EL (cell line): ENCODE data around the gene USP43.
"Not testable (repeated sequence)": the region's sequence is repeated elsewhere in the genome, so short reads cannot be mapped to it uniquely, and the experiment has no call there.

Source experiments
- DNase-seq: peaks from one replicate; pipeline ENCODE4 v3.0.0-alpha.2; 2016

USP43 gene, protein sequence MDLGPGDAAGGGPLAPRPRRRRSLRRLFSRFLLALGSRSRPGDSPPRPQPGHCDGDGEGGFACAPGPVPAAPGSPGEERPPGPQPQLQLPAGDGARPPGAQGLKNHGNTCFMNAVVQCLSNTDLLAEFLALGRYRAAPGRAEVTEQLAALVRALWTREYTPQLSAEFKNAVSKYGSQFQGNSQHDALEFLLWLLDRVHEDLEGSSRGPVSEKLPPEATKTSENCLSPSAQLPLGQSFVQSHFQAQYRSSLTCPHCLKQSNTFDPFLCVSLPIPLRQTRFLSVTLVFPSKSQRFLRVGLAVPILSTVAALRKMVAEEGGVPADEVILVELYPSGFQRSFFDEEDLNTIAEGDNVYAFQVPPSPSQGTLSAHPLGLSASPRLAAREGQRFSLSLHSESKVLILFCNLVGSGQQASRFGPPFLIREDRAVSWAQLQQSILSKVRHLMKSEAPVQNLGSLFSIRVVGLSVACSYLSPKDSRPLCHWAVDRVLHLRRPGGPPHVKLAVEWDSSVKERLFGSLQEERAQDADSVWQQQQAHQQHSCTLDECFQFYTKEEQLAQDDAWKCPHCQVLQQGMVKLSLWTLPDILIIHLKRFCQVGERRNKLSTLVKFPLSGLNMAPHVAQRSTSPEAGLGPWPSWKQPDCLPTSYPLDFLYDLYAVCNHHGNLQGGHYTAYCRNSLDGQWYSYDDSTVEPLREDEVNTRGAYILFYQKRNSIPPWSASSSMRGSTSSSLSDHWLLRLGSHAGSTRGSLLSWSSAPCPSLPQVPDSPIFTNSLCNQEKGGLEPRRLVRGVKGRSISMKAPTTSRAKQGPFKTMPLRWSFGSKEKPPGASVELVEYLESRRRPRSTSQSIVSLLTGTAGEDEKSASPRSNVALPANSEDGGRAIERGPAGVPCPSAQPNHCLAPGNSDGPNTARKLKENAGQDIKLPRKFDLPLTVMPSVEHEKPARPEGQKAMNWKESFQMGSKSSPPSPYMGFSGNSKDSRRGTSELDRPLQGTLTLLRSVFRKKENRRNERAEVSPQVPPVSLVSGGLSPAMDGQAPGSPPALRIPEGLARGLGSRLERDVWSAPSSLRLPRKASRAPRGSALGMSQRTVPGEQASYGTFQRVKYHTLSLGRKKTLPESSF

DNA sequence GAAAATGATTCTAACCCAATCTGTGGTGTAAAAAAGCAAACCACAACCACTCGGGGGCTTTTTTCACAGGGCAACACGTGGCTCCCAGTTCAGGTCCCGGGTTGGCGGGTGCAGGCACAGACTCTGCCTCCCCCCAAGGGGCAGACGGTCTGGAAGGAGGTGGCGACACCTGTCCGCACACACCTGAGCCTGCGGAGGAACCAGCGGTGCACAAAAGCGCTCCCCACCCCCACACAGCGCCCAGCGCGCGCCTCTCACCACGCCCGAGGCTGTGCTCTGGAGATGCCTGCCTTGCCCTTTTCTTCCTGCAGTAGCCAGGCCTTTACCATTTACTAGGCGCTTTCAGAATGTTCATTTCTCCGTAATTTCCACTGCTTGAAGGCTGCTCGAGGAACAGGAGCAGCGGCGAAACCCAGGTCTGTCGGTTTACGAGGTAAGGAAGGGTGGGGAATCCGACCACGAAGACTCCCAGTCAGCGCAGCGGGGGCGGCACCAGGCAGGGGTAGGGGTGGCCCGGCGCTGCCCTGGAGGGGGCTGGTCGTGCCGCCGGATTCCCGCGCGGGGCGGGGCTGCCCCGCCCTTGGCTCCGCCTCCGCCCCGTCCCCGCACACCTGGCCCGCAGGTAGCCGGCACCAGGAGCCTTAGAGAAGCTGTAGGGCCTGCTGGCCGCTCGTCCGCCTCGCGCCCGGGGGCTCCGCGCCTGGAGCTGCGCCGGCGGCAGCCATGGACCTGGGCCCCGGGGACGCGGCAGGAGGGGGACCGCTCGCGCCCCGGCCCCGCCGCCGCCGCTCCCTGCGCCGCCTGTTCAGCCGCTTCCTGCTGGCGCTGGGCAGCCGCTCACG, at the start of gene USP43:
USP43 (plus strand) TSS at position 608 of the 842 bp plus-strand sequence; CDS start at position 724, 116 bp downstream.
- peak; percentile 45 for DNase-seq

DNA sequence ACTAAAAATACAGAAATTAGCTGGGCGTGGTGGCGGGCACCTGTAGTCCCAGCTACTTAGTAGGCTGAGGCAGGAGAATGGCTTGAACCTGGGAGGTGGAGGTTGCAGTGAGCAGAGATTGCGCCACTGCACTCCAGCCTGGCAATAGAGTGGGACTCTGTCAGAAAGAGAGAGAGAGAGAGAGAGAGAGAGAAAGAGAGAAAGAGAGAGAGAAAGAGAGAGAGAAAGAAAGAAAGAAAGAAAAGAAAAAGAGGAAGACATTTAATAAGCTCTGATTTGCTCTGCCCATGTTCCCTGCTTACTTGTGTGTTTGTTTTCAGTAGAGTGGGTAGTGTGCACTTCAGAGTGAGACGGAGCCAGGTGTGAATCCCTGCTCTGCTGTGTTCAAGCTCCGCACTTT, 47.7 kb upstream of the USP43 start:
- DNase-seq = not testable (repeated sequence)

DNA sequence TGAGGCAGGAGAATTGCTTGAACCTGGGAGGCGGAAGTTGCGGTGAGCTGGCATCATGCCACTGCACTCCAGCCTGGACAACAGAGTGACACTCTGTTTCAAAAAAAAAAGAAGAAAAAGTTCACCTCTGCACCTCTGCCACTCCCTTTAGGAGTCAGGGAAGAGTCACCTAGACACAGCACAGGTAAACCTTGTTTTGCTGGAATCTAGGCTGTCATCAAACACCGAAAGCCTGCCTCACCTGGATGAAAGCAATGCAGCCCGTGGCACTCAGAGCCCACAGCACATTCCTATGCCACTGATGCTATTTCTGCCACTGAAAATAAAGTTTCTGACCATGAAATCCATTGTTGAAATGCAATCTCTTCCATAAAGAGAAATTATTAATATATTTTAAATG, 46.7 kb upstream of the USP43 start:
- no peak for DNase-seq

DNA sequence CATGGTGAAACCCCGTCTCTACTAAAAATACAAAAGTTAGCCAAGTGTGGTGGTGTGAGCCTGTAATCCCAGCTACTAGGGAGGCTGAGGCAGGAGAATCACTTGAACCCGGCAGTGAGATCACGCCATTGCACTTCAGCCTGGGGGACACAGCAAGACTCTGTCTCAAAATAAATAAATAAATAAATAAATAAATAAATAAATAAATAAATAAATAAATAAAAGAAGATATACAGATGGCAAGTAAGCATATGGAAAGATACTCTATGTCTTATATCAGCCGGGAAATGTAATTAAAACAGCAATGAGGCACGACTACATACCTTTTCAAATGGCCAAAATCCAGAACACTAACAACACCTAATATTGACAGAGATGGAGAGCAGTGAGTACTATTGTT, 40.7 kb upstream of the USP43 start:
- not testable (repeated sequence) for DNase-seq

DNA sequence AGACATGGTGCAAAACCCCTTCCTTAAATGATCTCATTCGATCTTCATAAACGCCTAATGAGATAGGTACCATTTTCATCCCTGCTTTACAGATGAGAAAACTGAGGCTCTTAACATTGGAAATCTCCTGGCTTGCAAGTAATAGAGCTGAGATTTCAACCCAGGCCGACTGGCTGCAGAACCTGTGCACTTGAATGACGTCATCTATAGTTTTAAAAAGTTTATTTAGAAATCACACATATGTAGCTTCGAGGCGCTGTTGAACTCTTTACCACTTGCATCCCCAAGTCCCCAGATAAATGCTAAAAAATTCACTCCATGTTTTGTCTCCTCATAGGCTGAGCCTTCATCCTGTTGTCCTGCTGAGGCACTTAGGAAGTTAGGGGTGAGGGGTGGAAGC, 38.9 kb upstream of the USP43 start:
- DNase-seq = no peak

DNA sequence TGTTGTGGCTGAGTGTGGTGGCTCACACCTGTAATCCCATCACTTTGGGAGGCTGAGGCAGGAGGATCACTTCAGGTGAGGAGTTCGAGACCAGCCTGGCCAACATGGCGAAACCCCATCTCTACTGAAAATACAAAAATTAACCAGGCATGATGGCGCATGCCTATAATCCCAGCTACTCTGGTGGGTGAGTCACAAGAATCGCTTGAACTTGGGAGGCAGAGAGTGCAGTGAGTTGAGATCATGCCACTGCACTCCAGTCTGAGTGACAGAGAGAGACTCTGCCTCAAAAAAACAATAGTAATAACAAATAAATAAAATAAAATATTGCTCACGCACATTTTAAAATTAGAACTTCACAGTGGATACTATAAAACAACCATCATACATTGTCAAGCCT, 38.3 kb upstream of the USP43 start:
- DNase-seq = not testable (repeated sequence)

DNA sequence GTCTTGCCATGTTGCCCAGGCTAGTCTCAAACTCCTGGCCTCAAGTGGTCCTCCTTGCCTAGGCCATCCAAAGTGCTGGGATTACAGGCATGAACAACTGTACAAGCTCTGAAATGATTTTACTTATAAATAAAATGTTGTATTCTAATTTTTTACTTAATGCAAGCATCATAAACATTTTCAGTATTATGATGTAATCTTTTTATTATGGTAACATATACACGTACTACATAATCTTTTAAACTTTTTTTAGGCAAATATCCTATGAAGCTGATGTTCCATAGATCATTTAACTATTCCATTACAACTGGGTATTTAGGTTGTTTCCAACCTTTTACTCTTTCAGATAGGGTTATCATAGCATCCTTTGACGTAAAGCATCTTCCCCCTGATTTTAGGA, 33.8 kb upstream of the USP43 start:
- DNase-seq = no peak

- no peak for DNase-seq
Measured at GRCh38 chr17:9612006-9612405, 33.3 kb upstream of the USP43 start.

- no peak for DNase-seq
Measured at GRCh38 chr17:9615486-9615885, 29.8 kb upstream of the USP43 start.

- DNase-seq = no peak
Measured at GRCh38 chr17:9622961-9623360, 22.4 kb upstream of the USP43 start.

DNA sequence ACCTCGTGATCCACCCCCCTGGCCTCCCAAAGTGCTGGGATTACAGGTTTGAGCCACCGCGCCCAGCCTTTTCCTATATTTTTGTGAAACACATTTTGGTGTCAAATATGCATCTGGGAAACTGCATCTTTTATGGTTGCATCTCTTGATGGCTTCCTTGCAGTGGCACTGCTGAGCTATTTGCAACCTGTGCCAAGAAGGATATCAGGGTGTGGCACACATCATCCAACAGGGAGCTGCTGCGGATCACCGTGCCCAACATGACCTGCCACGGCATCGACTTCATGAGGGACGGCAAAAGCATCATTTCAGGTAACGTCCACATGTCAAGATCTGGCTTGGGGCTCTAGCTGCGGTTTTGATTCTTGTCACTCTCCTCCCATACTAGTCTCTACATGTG, 16.8 kb upstream of the USP43 start:
- DNase-seq = no peak

GRCh38 chr17:9632741-9633140, 12.6 kb upstream of the USP43 start:
- DNase-seq = no peak

DNA sequence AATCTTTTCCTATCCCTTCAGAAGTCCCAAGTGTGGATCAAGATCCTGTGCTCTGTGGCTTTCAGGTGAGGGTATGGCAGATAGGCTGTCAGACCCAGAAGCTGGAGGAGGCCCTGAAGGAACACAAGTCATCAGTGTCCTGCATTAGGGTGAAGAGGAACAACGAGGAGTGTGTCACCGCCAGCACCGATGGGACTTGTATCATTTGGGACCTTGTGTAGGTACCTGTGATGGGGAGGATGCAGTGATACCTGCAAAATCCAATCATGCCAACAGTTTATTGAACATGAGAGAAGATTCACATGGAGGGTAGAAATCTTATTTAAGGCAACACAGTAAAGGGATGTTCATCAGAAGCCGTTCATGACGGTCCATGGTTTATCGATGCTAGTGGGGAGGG, 10.0 kb upstream of the USP43 start:
- no peak for DNase-seq

- no peak for DNase-seq
Measured at GRCh38 chr17:9636501-9636900, 8.8 kb upstream of the USP43 start.

- not testable (repeated sequence) for DNase-seq
Measured at GRCh38 chr17:9640388-9640787, 4.9 kb upstream of the USP43 start.

DNA sequence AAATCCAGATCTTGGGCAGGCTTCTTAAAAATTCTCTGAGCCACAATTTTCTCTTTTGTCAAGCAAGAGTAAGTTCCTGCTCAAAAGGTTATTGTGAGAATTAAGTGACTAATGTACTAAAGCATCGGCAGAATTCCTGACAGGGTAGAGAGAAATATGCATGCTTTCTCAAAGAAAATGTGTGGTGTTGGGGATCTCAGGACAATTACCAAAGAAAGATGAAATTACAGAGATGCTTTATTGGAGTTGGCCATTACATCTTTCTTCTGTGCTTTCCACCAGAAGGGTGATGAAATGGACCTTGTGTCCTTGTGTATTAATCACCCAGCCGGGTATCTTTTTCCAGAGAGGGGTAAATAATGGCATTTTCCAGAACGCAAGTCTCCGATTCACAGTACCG, 1.7 kb upstream of the USP43 start:
- DNase-seq = peak; percentile 22

- peak; percentile 31 for DNase-seq
Measured at GRCh38 chr17:9645851-9646545, 681 bp downstream of the USP43 start.

GRCh38 chr17:9646546-9646885, 1.2 kb downstream of the USP43 start:
- peak; percentile 4 for DNase-seq

- no peak for DNase-seq
Measured at GRCh38 chr17:9647014-9647413, 1.7 kb downstream of the USP43 start.

- peak; percentile 54 for DNase-seq
Measured at GRCh38 chr17:9648521-9649110, 3.3 kb downstream of the USP43 start.

GRCh38 chr17:9658593-9659211, 13.4 kb downstream of the USP43 start:
- DNase-seq = peak; percentile 85
